ENCODE results near the gene SLC6A16. TPM values are rescaled to one million over a fixed set of nuclear protein-coding genes. Genes with fewer than 3 reads are reported as not detected.

SLC6A16 gene
- total RNA-seq, 6 experiments from 2014 or later = 0.26 to 0.53 (median 0.40) TPM; not detected in 1

- no peaks in the 10 kb centered on the region for H3K9me3 Mint-ChIP-seq
- H3K27me3 Mint-ChIP-seq (ENCODE audit: insufficient read depth) = no peaks in the 10 kb centered on the region
- TF ChIP-seq CTCF (IDR thresholded peaks at IDR 0.05) = no peak
- H3K4me3 Mint-ChIP-seq = no peak overlapping the region
- no peak overlapping the region for H3K27ac Mint-ChIP-seq
- peaks cover 30% of the 10 kb centered on the region for H3K36me3 Mint-ChIP-seq (ENCODE audit: low read depth)
- no peak for DNase-seq
- H3K4me1 Mint-ChIP-seq (ENCODE audit: low read depth) = no peaks in the 10 kb centered on the region
These were observed 23.6 kb upstream of the SLC6A16 start for GRCh38 chr19:49348305-49349189.

GRCh38 chr19:49347835-49348234 lies 22.8 kb upstream of the SLC6A16 start:
- Mint-ChIP-seq H3K36me3 (ENCODE audit: low read depth) (peaks cover 32% of the 10 kb centered on the region), H3K9me3 (no peaks in the 10 kb centered on the region), H3K27ac (no peak overlapping the region), H3K27me3 (ENCODE audit: insufficient read depth) (peaks cover 1% of the 10 kb centered on the region; the same call in 1 of the 2 replicates), H3K4me1 (ENCODE audit: low read depth) (no peaks in the 10 kb centered on the region), H3K4me3 (no peak overlapping the region)
- peak; percentile 55 for TF ChIP-seq CTCF (IDR thresholded peaks at IDR 0.05)
- peak; percentile 68 for DNase-seq

GRCh38 chr19:49347191-49347590 lies 22.2 kb upstream of the SLC6A16 start:
- no peaks in the 10 kb centered on the region for H3K4me1 Mint-ChIP-seq (ENCODE audit: low read depth)
- H3K36me3 Mint-ChIP-seq (ENCODE audit: low read depth) = peaks cover 37% of the 10 kb centered on the region
- no peak overlapping the region for H3K4me3 Mint-ChIP-seq
- no peak for DNase-seq
- no peaks in the 10 kb centered on the region for H3K9me3 Mint-ChIP-seq
- peaks cover 2% of the 10 kb centered on the region for H3K27me3 Mint-ChIP-seq (ENCODE audit: insufficient read depth)
- no peak for TF ChIP-seq CTCF (IDR thresholded peaks at IDR 0.05)
- no peak overlapping the region for H3K27ac Mint-ChIP-seq

GRCh38 chr19:49344505-49345423 lies 19.8 kb upstream of the SLC6A16 start:
- no peak overlapping the region; the same call in 1 of the 2 replicates for H3K27ac Mint-ChIP-seq
- peaks cover 5% of the 10 kb centered on the region for H3K27me3 Mint-ChIP-seq (ENCODE audit: insufficient read depth)
- H3K36me3 Mint-ChIP-seq (ENCODE audit: low read depth) = peaks cover 40% of the 10 kb centered on the region
- no peaks in the 10 kb centered on the region for H3K4me1 Mint-ChIP-seq (ENCODE audit: low read depth)
- no peak for DNase-seq
- TF ChIP-seq CTCF (IDR thresholded peaks at IDR 0.05) = no peak
- H3K9me3 Mint-ChIP-seq = no peaks in the 10 kb centered on the region
- H3K4me3 Mint-ChIP-seq = no peak overlapping the region

GRCh38 chr19:49343123-49343522 lies 18.1 kb upstream of the SLC6A16 start:
- Mint-ChIP-seq H3K9me3 (no peaks in the 10 kb centered on the region), H3K4me1 (ENCODE audit: low read depth) (no peaks in the 10 kb centered on the region), H3K4me3 (no peak overlapping the region), H3K27me3 (ENCODE audit: insufficient read depth) (peaks cover 11% of the 10 kb centered on the region), H3K36me3 (ENCODE audit: low read depth) (peaks cover 32% of the 10 kb centered on the region), H3K27ac (no peak overlapping the region)
- no peak for DNase-seq
- no peak for TF ChIP-seq CTCF (IDR thresholded peaks at IDR 0.05)
